GM10266 (cell line): ENCODE data around the gene TMEM95.

Experiments
- DNase-seq: peaks from one replicate; pipeline ENCODE4 v3.0.0; 2012; ENCODE audit errors: extremely low spot score
- CTCF ChIP-seq: IDR thresholded peaks from 2 replicates; pipeline ENCODE4 v1.5.1; 2012; ENCODE audit warnings: mild to moderate bottlenecking, low read depth; ENCODE audit not compliant: control insufficient read depth, insufficient read depth; ENCODE audit errors: missing control alignments

Gene TMEM95

GRCh38 chr17:7394452-7395191 lies 39.7 kb downstream of the TMEM95 start, which contains the start of gene PLSCR3:
Gene PLSCR3 (minus strand): TSS chr17:7394525. CDS start chr17:7394110, 415 bp downstream.
- peak; percentile 25 for TF ChIP-seq CTCF
- DNase-seq, result peak; percentile 98

- TF ChIP-seq CTCF, result no peak
- DNase-seq, result no peak
Observed at GRCh38 chr17:7396147-7396546, 41.2 kb downstream of the TMEM95 start.

GRCh38 chr17:7398612-7399011 lies 43.7 kb downstream of the TMEM95 start:
- DNase-seq, result no peak

GRCh38 chr17:7403043-7403726 lies 48.2 kb downstream of the TMEM95 start:
- DNase-seq, result no peak

More at GRCh38 chr17:7398612-7399011, 43.7 kb downstream of the TMEM95 start:
- no peak for TF ChIP-seq CTCF

GRCh38 chr17:7403727-7403976 lies 48.7 kb downstream of the TMEM95 start:
- TF ChIP-seq CTCF, result no peak
- DNase-seq, result no peak

More at GRCh38 chr17:7403043-7403726, 48.2 kb downstream of the TMEM95 start:
- TF ChIP-seq CTCF, result no peak

GRCh38 chr17:7403977-7404736 lies 49.2 kb downstream of the TMEM95 start, which contains the start of gene TMEM256:
Gene TMEM256 (minus strand): TSS chr17:7404097. CDS start chr17:7404084, 13 bp downstream.
- DNase-seq, result peak; percentile 98
- TF ChIP-seq CTCF, result no peak

GRCh38 chr17:7404737-7405349 lies 49.9 kb downstream of the TMEM95 start:
- no peak for DNase-seq
- TF ChIP-seq CTCF, result no peak
